Heart left ventricle (tissue), 13 donors: ENCODE data around the gene GPR78.

Source experiments
- POLR2A ChIP-seq, 2 donors: fragments of 450-650 bp; IDR thresholded peaks; one replicate each; pipeline ENCODE4 v1.6.1; 2017; ENCODE audit warnings: antibody characterized with exemption in 2 of 2, mild to moderate bottlenecking in 2 of 2, moderate library complexity in 2 of 2
- TF ChIP-seq, protein P1 (sequence below), 12 donors: fragments of 200-600 bp; sonication (generic) in 4 of 12; IDR thresholded peaks; one replicate each; pipeline versions ENCODE4 v1.5.0 to v1.8.0; 2018 to 2022; ENCODE audit warnings: antibody characterized with exemption in 12 of 12, mild to moderate bottlenecking in 5 of 12
- donor health status: ischemic (EF 13 %, LVEDD 7.1; RV severe dilation, severe dysfunction).
- donor health status: DM: no; HTN: yes; CAD: no.
- donor health status: DM: no; HTN: no; CAD: no.
- donor health status: ischemic (EF 25% LVEDD 6.9; RV normal size, moderate dysfunction).
- donor health status: ischemic (EF 25% LVEDD 5.7; RV mildly dilated, moderate dysfunction).
- donor health status: ischemic (EF 35%, LVEDD 5.7; RV mildly dilated, moderate dysfunction).
- donor health status: nonischemic (EF 11% LVEDD 7.7; RV severe dilation, severe dysfunction).
- donor health status: DM: yes; HTN: yes; CAD: no.
- donor health status: PGD.
- donor health status: ischemic (EF 29% LVEDD 5.4; RV normal size, mild dysfunction).
- donor health status: nonischemic (EF 23%, LVEDD 6.1; RV moderate dilation, normal function).

- no peak for TF ChIP-seq POLR2A (IDR thresholded peaks at IDR 0.05)
- TF ChIP-seq, protein P1, sequence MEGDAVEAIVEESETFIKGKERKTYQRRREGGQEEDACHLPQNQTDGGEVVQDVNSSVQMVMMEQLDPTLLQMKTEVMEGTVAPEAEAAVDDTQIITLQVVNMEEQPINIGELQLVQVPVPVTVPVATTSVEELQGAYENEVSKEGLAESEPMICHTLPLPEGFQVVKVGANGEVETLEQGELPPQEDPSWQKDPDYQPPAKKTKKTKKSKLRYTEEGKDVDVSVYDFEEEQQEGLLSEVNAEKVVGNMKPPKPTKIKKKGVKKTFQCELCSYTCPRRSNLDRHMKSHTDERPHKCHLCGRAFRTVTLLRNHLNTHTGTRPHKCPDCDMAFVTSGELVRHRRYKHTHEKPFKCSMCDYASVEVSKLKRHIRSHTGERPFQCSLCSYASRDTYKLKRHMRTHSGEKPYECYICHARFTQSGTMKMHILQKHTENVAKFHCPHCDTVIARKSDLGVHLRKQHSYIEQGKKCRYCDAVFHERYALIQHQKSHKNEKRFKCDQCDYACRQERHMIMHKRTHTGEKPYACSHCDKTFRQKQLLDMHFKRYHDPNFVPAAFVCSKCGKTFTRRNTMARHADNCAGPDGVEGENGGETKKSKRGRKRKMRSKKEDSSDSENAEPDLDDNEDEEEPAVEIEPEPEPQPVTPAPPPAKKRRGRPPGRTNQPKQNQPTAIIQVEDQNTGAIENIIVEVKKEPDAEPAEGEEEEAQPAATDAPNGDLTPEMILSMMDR (IDR thresholded peaks at IDR 0.05): no peak
These were observed 36.0 kb downstream of the GPR78 start for GRCh38 chr4:8615921-8616787.
